AG09309 (cell line): ENCODE results near the gene ZMIZ1.

Experiments
- DNase-seq: peaks from one replicate; pipeline ENCODE4 v3.0.0-alpha.2; 2010; ENCODE audit warnings: low read depth
- H3K4me3 ChIP-seq: 2 replicates; pipeline ENCODE4 v1.5.1; 2011; ENCODE audit warnings: mild to moderate bottlenecking, low read depth, low read length, moderate library complexity; ENCODE audit not compliant: control insufficient read depth
- CTCF ChIP-seq: IDR thresholded peaks from 2 replicates; pipeline ENCODE4 v1.5.1; 2011; ENCODE audit warnings: mild to moderate bottlenecking, low read depth, low read length, inconsistent platforms; ENCODE audit not compliant: insufficient read depth, control insufficient read depth; ENCODE audit errors: missing control alignments

The ZMIZ1 gene

GRCh38 chr10:79244841-79245504, 176.2 kb downstream of the ZMIZ1 start:
- no peak for TF ChIP-seq CTCF
- no peak overlapping the region for H3K4me3 ChIP-seq
- DNase-seq, result no peak

- no peak overlapping the region for H3K4me3 ChIP-seq
- no peak for TF ChIP-seq CTCF
- no peak for DNase-seq
These were observed 176.9 kb downstream of the ZMIZ1 start for GRCh38 chr10:79245539-79246208.

- no peak for DNase-seq
- TF ChIP-seq CTCF, result no peak
- no peak overlapping the region for H3K4me3 ChIP-seq
These were observed 177.4 kb downstream of the ZMIZ1 start for GRCh38 chr10:79246209-79246581.

- no peak for TF ChIP-seq CTCF
- no peak for DNase-seq
- H3K4me3 ChIP-seq, result no peak overlapping the region
These were observed 178.0 kb downstream of the ZMIZ1 start for GRCh38 chr10:79246606-79247275.

- TF ChIP-seq CTCF, result no peak
- no peak for DNase-seq
- no peak overlapping the region for H3K4me3 ChIP-seq
These were observed 178.8 kb downstream of the ZMIZ1 start for GRCh38 chr10:79247373-79248137.
